HepG2 (cell line): Measurements from ENCODE around the gene NDUFB4. TPM values are rescaled to one million over a fixed set of nuclear protein-coding genes. Genes with fewer than 3 reads are reported as not detected.

Experiments
- AHDC1 ChIP-seq: sonication (generic); formaldehyde crosslinking; IDR thresholded peaks from 2 replicates; pipeline ENCODE4 v1.5.1; 2020; ENCODE audit warnings: mild to moderate bottlenecking, missing genetic modification reagents, borderline replicate concordance
- ARHGAP35 ChIP-seq: sonication (generic); formaldehyde crosslinking; IDR thresholded peaks from 2 replicates; pipeline ENCODE4 v1.9.0; 2022; ENCODE audit warnings: mild to moderate bottlenecking, inconsistent platforms, moderate library complexity, missing genetic modification reagents, borderline replicate concordance
- DDIT3 ChIP-seq: sonication (generic); formaldehyde crosslinking; IDR thresholded peaks from 2 replicates; pipeline ENCODE4 v1.4.0; 2020; ENCODE audit warnings: mild to moderate bottlenecking, missing genetic modification reagents
- ELF1 ChIP-seq: sonication (generic); formaldehyde crosslinking; IDR thresholded peaks from 2 replicates; pipeline ENCODE4 v1.4.0; 2020; ENCODE audit warnings: missing genetic modification reagents
- ETS1 ChIP-seq: sonication (generic); formaldehyde crosslinking; IDR thresholded peaks from 2 replicates; pipeline ENCODE4 v1.4.0; 2020; ENCODE audit warnings: missing genetic modification reagents
- FOXO1 ChIP-seq: sonication (generic); formaldehyde crosslinking; IDR thresholded peaks from 2 replicates; pipeline ENCODE4 v1.4.0; 2020; ENCODE audit warnings: missing genetic modification reagents
- NFIB ChIP-seq: sonication (generic); formaldehyde crosslinking; IDR thresholded peaks from 2 replicates; pipeline ENCODE4 v1.9.0; 2021; ENCODE audit warnings: missing genetic modification reagents, mild to moderate bottlenecking, borderline replicate concordance
- PATZ1 ChIP-seq: sonication (generic); formaldehyde crosslinking; IDR thresholded peaks from 2 replicates; pipeline ENCODE4 v1.4.0; 2020; ENCODE audit warnings: missing genetic modification reagents
- PTBP1 ChIP-seq: fragments of 200-400 bp; formaldehyde crosslinking; IDR thresholded peaks from 2 replicates; pipeline ENCODE4 v1.6.1; 2018; ENCODE audit warnings: low read length, low read depth; ENCODE audit not compliant: poor library complexity, severe bottlenecking
- TEF ChIP-seq: sonication (generic); formaldehyde crosslinking; IDR thresholded peaks from 2 replicates; pipeline ENCODE4 v1.5.0; 2020; ENCODE audit warnings: missing genetic modification reagents
- TRAFD1 ChIP-seq: sonication (generic); formaldehyde crosslinking; IDR thresholded peaks from 2 replicates; pipeline ENCODE4 v1.5.1; 2020; ENCODE audit warnings: missing genetic modification reagents, mild to moderate bottlenecking, borderline replicate concordance
- ZBTB20 ChIP-seq: sonication (generic); formaldehyde crosslinking; IDR thresholded peaks from 2 replicates; pipeline ENCODE4 v1.8.1; 2023; ENCODE audit warnings: missing genetic modification reagents, low read depth, mild to moderate bottlenecking, borderline replicate concordance
- ZFAT ChIP-seq: sonication (generic); formaldehyde crosslinking; conservative IDR thresholded peaks from 2 replicates; pipeline ENCODE4 v1.8.1; 2023; ENCODE audit warnings: missing genetic modification reagents, inconsistent platforms
- ZNF343 ChIP-seq: sonication (generic); formaldehyde crosslinking; IDR thresholded peaks from 2 replicates; pipeline ENCODE4 v1.4.0; 2020; ENCODE audit warnings: mild to moderate bottlenecking, missing genetic modification reagents
- ZNF770 ChIP-seq: sonication (generic); formaldehyde crosslinking; IDR thresholded peaks from 2 replicates; pipeline ENCODE4 v1.5.0; 2020; ENCODE audit warnings: mild to moderate bottlenecking, missing genetic modification reagents
- polyA plus RNA-seq, 8 experiments: library from polyadenylated mRNA; depleted of rRNA in 3 of 8; stranded (reverse) in 7 of 8; unstranded in 1 of 8; fragments of >200 nt; fragmentation: Illumina TruSeq in 4 of 8; extraction: Trizol in 4 of 8; gene quantifications; 2 replicates each; pipeline versions ENCODE4 v1.2.1 to v1.2.3, GENCODE V29; 2011 to 2016; ENCODE audit warnings: low read depth in 4 of 8, missing spikeins in 1 of 8, mixed read lengths in 1 of 8; ENCODE audit not compliant: insufficient read depth in 1 of 8
- total RNA-seq, 5 experiments: library from RNA; depleted of rRNA; stranded (reverse); fragments of >200 nt; fragmentation: Illumina TruSeq; extraction: Trizol; gene quantifications; 2 replicates each; pipeline ENCODE4 v1.2.3, GENCODE V29; 2016; ENCODE audit warnings: low read depth in 1 of 5

NDUFB4 gene
- total and polyA plus RNA-seq, 2 of the 13 experiments (the other 11 are each of a cell fraction or from before 2014, with no cell fraction given): 115 to 116 TPM

- TF ChIP-seq AHDC1 (CRISPR knock-in tag) (peak; percentile 14; the same call in 1 of the 2 replicates), ELF1 (CRISPR knock-in tag) (no peak), ARHGAP35 (no peak), TEF (0 out of 2 replicates have a peak, but pooled peaks have one; percentile 0), NFIB (no peak), ZBTB20 (CRISPR knock-in tag) (no peak), ZNF770 (CRISPR knock-in tag) (no peak), TRAFD1 (CRISPR knock-in tag) (no peak), ETS1 (CRISPR knock-in tag) (no peak), FOXO1 (CRISPR knock-in tag) (no peak), ZFAT (CRISPR knock-in tag) (no peak), PATZ1 (CRISPR knock-in tag) (no peak), DDIT3 (CRISPR knock-in tag) (no peak), ZNF343 (0 out of 2 replicates have a peak, but pooled peaks have one; percentile 5), PTBP1 (no peak)
These were observed 384 bp upstream of the NDUFB4 start (continued) for GRCh38 chr3:120595788-120596115.
